Omental fat pad (tissue), 4 donors: ENCODE measurements around the gene IGSF11. TPM values are rescaled to one million over a fixed set of nuclear protein-coding genes. Genes with fewer than 3 reads are reported as not detected.
"Not testable (repeated sequence)": the region's sequence is repeated elsewhere in the genome, so short reads cannot be mapped to it uniquely, and the experiment has no call there.

ENCODE experiments used
- ATAC-seq: fragments of 150-250 bp; one replicate; pipeline ENCODE4 v1.9.1; 2016; ENCODE audit warnings: mild to moderate bottlenecking, moderate library complexity; ENCODE audit not compliant: low FRiP score
- DNase-seq: peaks from one replicate; pipeline ENCODE4 v3.0.0-alpha.2; 2019; ENCODE audit warnings: low spot score
- total RNA-seq, 4 donors: library from RNA; depleted of rRNA; stranded (reverse); fragments of >200 nt; gene quantifications; one replicate each; pipeline ENCODE4 v1.1.0, GENCODE V29; 2016
- TF ChIP-seq, protein P1 (sequence below), 3 donors: fragments of 450-650 bp; IDR thresholded peaks; one replicate each; pipeline ENCODE4 v1.5.1; 2016 to 2017; ENCODE audit warnings: antibody characterized with exemption in 3 of 3, mild to moderate bottlenecking in 3 of 3, moderate library complexity in 2 of 3

The IGSF11 gene
- total RNA-seq, result 1 to 10 TPM in 1 of 4 donors, under 1 TPM in 1, not detected in 2; 0.60 to 1.0 TPM

DNA sequence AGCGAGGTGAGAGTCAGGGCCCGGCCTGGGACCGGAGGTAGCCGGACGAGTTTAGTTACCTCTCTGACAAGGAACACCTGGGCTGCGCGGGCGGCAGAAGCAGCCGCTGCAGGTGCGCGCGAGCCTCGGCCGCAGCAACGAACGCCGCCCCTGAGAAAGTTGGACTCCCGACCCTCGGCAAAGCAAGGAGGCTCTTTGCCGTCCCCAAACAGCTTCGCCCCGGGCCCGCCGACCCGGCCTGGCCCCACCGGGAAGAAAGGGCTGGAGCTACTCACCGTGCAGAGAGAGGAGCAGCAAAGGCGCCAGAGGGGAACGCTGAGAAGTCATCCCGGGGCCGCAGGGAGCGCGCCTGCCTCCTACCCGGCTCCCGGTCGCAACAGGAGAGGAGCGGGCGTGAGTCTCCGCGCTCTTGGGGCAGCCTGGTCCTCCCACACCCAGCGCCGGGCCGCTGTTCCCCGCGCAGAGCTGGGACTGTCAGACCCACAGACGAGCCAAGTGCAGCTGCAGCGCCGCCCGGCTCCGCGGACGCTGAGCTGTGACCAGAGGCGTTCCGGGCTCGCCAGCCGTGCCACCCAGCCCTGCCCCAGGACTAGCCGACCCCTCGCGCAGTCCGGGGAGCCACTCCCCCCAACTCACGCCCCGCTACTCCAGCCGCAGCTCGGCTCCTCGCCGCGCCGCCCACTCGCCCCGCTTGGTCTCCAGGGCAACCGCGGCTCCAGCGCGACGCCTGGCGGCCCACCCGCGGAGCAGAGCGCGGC, at the start of gene IGSF11:
IGSF11 (minus strand) TSS at position 591 of the 758 bp plus-strand sequence; CDS start at position 327, 264 bp downstream.
- ATAC-seq (peak; percentile 94), DNase-seq (peak; percentile 23)

GRCh38 chr3:119080364-119080763, 45.7 kb upstream of the IGSF11 start:
- ATAC-seq, result no peak
- no peak for DNase-seq
- TF ChIP-seq, protein P1, sequence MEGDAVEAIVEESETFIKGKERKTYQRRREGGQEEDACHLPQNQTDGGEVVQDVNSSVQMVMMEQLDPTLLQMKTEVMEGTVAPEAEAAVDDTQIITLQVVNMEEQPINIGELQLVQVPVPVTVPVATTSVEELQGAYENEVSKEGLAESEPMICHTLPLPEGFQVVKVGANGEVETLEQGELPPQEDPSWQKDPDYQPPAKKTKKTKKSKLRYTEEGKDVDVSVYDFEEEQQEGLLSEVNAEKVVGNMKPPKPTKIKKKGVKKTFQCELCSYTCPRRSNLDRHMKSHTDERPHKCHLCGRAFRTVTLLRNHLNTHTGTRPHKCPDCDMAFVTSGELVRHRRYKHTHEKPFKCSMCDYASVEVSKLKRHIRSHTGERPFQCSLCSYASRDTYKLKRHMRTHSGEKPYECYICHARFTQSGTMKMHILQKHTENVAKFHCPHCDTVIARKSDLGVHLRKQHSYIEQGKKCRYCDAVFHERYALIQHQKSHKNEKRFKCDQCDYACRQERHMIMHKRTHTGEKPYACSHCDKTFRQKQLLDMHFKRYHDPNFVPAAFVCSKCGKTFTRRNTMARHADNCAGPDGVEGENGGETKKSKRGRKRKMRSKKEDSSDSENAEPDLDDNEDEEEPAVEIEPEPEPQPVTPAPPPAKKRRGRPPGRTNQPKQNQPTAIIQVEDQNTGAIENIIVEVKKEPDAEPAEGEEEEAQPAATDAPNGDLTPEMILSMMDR (IDR thresholded peaks at IDR 0.05), result no peak

More for the DNA sequence above, at the start of gene IGSF11:
- TF ChIP-seq, protein P1 (IDR thresholded peaks at IDR 0.05), result no peak

GRCh38 chr3:119073258-119074001, 38.8 kb upstream of the IGSF11 start:
- ATAC-seq (no peak), DNase-seq (no peak)
- TF ChIP-seq, protein P1 (IDR thresholded peaks at IDR 0.05), result no peak

DNA sequence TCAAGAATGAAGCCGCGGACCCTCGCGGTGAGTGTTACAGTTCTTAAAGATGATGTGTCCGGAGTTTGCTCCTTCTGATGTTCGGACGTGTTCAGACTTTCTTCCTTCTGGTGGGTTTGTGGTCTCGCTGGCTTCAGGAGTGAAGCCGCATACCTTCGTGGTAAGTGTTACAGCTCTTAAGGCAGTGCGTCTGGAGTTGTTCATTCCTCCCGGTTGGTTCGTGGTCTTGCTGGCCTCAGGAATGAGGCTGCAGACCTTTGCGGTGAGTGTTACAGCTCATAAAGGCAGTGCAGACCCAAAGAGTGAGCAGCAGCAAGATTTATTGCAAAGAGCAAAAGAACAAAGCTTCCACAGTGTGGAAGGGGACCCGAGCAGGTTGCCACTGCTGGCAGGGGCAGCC, 37.8 kb upstream of the IGSF11 start:
- not testable (repeated sequence) for ATAC-seq, DNase-seq

DNA sequence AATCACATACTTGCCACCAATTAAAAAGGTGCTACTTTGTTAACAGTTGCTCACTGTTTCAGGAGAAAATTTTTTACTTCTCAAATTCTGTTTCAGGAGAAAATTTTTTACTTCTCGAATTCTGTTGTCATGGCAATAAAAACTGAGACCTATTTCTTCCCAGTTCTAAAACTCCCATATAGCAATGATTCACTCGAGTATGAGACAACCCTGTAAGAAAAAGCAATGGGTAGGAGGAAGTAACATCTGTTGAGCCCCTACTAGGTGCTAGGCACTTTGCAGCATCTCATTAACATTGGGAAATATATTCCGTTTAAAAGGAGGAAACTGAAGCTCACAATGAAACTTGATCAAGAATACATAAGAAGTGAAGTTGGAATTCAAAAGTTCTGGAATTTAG, 35.1 kb upstream of the IGSF11 start:
- TF ChIP-seq, protein P1 (IDR thresholded peaks at IDR 0.05), result no peak
- DNase-seq (no peak), ATAC-seq (no peak)

GRCh38 chr3:119063471-119063870, 28.8 kb upstream of the IGSF11 start:
- ATAC-seq, result no peak
- no peak for DNase-seq
- TF ChIP-seq, protein P1 (IDR thresholded peaks at IDR 0.05), result no peak

DNA sequence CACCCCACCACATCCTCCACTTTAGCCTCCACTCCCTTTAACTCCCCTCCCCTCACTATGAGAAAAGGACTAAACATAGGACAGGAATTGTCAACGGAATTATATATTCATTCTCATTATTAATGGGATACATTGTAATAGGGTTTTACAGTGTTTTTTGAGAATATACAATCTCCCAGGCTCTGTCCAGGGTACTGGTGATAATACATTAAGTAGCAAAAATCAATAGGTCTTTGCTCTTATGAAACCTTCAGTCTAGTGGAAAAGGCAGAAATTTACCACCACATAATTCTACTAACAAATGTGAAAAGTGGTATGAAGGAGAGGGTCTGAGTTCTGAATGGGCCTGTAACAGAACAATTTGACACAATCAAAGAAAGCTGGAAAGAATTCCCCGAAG, 28.2 kb upstream of the IGSF11 start:
- DNase-seq (no peak), ATAC-seq (no peak)
- TF ChIP-seq, protein P1 (IDR thresholded peaks at IDR 0.05), result no peak
